Measurements from ENCODE around the gene PABPN1.

The PABPN1 gene

DNA sequence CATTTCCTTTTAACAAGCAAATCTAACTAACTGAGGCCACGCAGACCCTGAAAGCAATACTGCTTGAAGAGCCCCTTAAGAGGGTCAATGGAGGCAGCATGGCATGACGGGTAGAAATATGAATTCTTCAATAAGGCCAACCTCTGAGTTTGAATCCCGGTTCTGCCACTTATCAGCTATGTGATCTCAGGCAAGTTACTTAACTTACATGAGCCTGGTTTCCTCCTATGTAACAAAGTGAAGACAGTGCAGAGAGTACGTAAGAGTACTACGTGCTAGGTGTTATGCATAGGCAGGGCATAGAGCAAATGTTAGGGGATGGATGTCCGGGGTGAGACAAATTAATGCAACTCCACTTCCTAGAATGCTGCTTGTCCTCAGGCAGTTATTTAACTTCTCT lies 40.0 kb upstream of the PABPN1 start:
- Histone ChIP-seq H3K9me3 (ENCODE audit: low read length) (no peaks in the 10 kb centered on the region), H3K4me1 (ENCODE audit: insufficient read depth, low read length, severe bottlenecking) (peaks cover 14% of the 10 kb centered on the region), H3K27me3 (ENCODE audit: insufficient read depth, low read length) (no peaks in the 10 kb centered on the region), H3K9ac (ENCODE audit: low read length) (no peak overlapping the region), H3K36me3 (ENCODE audit: insufficient read depth, low read length) (peaks cover 7% of the 10 kb centered on the region), H2AFZ (ENCODE audit: low read length) (no peak overlapping the region), H3K4me3 (ENCODE audit: low read depth, low read length, poor library complexity, severe bottlenecking) (no peak overlapping the region), H3F3A (ENCODE audit: insufficient read depth, low read length) (no peaks in the 10 kb centered on the region), H3K9me2 (ENCODE audit: low read depth, low read length) (no peaks in the 10 kb centered on the region), H4K20me1 (ENCODE audit: insufficient read depth, low read length) (no peaks in the 10 kb centered on the region), H3K4me2 (ENCODE audit: low read length) (no peak overlapping the region), H3K79me2 (ENCODE audit: insufficient read depth, low read length) (no peaks in the 10 kb centered on the region), H3K27ac (ENCODE audit: low read depth, low read length, poor library complexity, severe bottlenecking) (no peak overlapping the region)
- TF ChIP-seq, protein P1, sequence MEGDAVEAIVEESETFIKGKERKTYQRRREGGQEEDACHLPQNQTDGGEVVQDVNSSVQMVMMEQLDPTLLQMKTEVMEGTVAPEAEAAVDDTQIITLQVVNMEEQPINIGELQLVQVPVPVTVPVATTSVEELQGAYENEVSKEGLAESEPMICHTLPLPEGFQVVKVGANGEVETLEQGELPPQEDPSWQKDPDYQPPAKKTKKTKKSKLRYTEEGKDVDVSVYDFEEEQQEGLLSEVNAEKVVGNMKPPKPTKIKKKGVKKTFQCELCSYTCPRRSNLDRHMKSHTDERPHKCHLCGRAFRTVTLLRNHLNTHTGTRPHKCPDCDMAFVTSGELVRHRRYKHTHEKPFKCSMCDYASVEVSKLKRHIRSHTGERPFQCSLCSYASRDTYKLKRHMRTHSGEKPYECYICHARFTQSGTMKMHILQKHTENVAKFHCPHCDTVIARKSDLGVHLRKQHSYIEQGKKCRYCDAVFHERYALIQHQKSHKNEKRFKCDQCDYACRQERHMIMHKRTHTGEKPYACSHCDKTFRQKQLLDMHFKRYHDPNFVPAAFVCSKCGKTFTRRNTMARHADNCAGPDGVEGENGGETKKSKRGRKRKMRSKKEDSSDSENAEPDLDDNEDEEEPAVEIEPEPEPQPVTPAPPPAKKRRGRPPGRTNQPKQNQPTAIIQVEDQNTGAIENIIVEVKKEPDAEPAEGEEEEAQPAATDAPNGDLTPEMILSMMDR (IDR thresholded peaks at IDR 0.05; ENCODE audit: low read length) = no peak
- no peak for TF ChIP-seq EZH2 (IDR thresholded peaks at IDR 0.05; ENCODE audit: borderline replicate concordance, low read length)

DNA sequence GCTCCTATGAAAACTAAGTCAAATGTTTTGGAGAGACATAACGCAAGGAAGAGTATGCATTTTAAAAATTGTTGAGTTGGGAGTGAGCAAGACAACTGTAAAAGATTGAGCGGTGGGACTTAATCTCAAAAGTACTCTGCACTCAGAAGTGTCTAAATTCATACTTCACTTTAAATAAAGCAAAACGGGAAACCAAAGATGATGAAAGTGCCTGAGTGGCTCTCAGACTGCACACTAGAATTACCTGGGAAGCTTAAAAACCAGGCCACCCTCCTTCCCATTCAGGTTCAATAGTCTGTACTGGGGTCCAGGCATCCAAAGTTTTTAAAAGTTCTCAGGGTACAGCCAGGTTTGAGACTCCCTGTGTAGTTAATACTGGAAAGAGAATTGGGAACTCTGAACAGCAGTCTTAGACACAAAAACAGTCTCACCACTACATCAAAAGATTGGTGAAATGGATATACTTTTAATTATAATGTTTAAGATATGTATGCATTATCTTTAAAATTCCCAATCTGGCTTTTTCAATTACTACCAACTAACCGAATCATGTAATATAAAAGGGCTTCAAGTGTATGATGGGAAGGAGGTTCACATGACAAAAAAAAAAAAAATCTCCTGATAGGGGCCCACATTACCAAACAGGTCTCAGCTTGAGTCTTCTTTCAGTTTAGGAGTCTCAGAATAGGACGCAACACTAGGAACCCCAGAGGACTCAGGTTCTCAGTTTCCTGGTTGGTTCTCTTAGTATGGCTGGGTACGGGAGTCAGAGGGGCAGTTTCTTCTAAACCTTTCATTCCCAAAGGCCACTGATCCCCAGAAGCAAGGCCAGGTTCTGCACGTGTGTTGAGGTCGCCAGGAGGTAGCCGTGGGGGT lies 36.4 kb upstream of the PABPN1 start:
- Histone ChIP-seq H3K9me3 (ENCODE audit: low read length) (no peaks in the 10 kb centered on the region), H3K4me1 (ENCODE audit: insufficient read depth, low read length, severe bottlenecking) (peaks cover 22% of the 10 kb centered on the region), H3K9ac (ENCODE audit: low read length) (peak overlapping the region; percentile 89), H3K79me2 (ENCODE audit: insufficient read depth, low read length) (no peaks in the 10 kb centered on the region), H3K4me2 (ENCODE audit: low read length) (peak overlapping the region; percentile 87), H3F3A (ENCODE audit: insufficient read depth, low read length) (no peaks in the 10 kb centered on the region), H3K36me3 (ENCODE audit: insufficient read depth, low read length) (no peaks in the 10 kb centered on the region), H2AFZ (ENCODE audit: low read length) (no peak overlapping the region), H4K20me1 (ENCODE audit: insufficient read depth, low read length) (no peaks in the 10 kb centered on the region), H3K4me3 (ENCODE audit: low read depth, low read length, poor library complexity, severe bottlenecking) (peak overlapping the region; percentile 80), H3K27me3 (ENCODE audit: insufficient read depth, low read length) (no peaks in the 10 kb centered on the region), H3K9me2 (ENCODE audit: low read depth, low read length) (no peaks in the 10 kb centered on the region), H3K27ac (ENCODE audit: low read depth, low read length, poor library complexity, severe bottlenecking) (peak overlapping the region; percentile 42)
- TF ChIP-seq, protein P1 (IDR thresholded peaks at IDR 0.05; ENCODE audit: low read length) = no peak
- no peak for TF ChIP-seq EZH2 (IDR thresholded peaks at IDR 0.05; ENCODE audit: borderline replicate concordance, low read length)

DNA sequence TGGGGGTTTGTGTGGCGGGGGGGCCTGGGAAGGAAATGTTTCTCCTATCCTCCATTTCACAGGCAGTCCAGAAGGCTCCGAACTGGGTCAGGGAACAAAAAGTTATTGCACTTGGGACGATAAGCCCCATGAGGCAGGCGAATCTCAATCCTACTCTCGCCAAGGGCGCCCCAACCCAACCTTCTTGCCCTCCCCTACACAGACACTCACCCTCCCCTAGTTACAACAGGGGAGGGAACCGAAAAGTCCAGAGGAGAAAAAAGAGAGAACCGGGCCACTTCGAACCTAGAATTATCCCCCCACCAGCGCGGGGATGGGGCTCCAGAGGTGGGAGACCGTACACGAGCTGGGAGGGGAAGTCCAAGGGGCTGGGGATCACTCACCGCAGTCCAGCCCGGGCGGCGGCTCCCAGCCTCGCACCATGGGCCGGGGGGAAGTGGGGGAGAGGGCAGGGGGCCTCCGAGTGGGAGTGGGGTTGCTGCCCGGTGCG lies 35.7 kb upstream of the PABPN1 start:
- Histone ChIP-seq H3K4me1 (ENCODE audit: insufficient read depth, low read length, severe bottlenecking) (peaks cover 22% of the 10 kb centered on the region), H4K20me1 (ENCODE audit: insufficient read depth, low read length) (no peaks in the 10 kb centered on the region), H3K27me3 (ENCODE audit: insufficient read depth, low read length) (no peaks in the 10 kb centered on the region), H3K27ac (ENCODE audit: low read depth, low read length, poor library complexity, severe bottlenecking) (peak overlapping the region; percentile 42), H3K79me2 (ENCODE audit: insufficient read depth, low read length) (no peaks in the 10 kb centered on the region), H3K9me2 (ENCODE audit: low read depth, low read length) (no peaks in the 10 kb centered on the region), H2AFZ (ENCODE audit: low read length) (no peak overlapping the region), H3K36me3 (ENCODE audit: insufficient read depth, low read length) (no peaks in the 10 kb centered on the region), H3K9ac (ENCODE audit: low read length) (peak overlapping the region; percentile 89), H3K4me3 (ENCODE audit: low read depth, low read length, poor library complexity, severe bottlenecking) (peak overlapping the region; percentile 80), H3K4me2 (ENCODE audit: low read length) (peak overlapping the region; percentile 87), H3F3A (ENCODE audit: insufficient read depth, low read length) (no peaks in the 10 kb centered on the region), H3K9me3 (ENCODE audit: low read length) (no peaks in the 10 kb centered on the region)
- TF ChIP-seq EZH2 (IDR thresholded peaks at IDR 0.05; ENCODE audit: borderline replicate concordance, low read length) = no peak
- TF ChIP-seq, protein P1 (IDR thresholded peaks at IDR 0.05; ENCODE audit: low read length) = no peak

Measured in OCI-LY1 (cell line).